Frontal cortex (tissue), 4 donors: Measurements from ENCODE around the gene TCF7L2. TPM values are rescaled to one million over a fixed set of nuclear protein-coding genes. Genes with fewer than 3 reads are reported as not detected.

ENCODE experiments used
- DNase-seq, 2 donors: peaks; one replicate each; pipeline ENCODE4 v3.0.0; 2012; ENCODE audit warnings: low spot score in 2 of 2
- FAIRE-seq: peaks from 2 replicates; lab custom pipeline; 2012; peaks lifted over from hg19 to GRCh38; lab: Jason Lieb, UNC
- total RNA-seq: library from RNA; depleted of rRNA; stranded (reverse); fragments of >200 nt; gene quantifications from one replicate; pipeline ENCODE4 v1.2.3, GENCODE V29; 2014
- donor health status: control.
- donor health status: control.
- donor health status: control.

Gene TCF7L2
- total RNA-seq, 1 donor from 2014 or later, result 0.82 TPM

GRCh38 chr10:112988839-112989406, 38.9 kb downstream of the TCF7L2 start:
- no peak for FAIRE-seq
- no peak for DNase-seq

- no peak for DNase-seq
- no peak for FAIRE-seq
Observed at GRCh38 chr10:112989826-112990225, 39.8 kb downstream of the TCF7L2 start.

- FAIRE-seq (no peak), DNase-seq (no peak)
Observed at GRCh38 chr10:112990271-112990670, 40.2 kb downstream of the TCF7L2 start.

GRCh38 chr10:112991888-112992491, 41.9 kb downstream of the TCF7L2 start:
- FAIRE-seq (no peak), DNase-seq (no peak)

GRCh38 chr10:112996462-112996861, 46.4 kb downstream of the TCF7L2 start:
- FAIRE-seq (no peak), DNase-seq (no peak)

- FAIRE-seq, result no peak
- DNase-seq, result no peak
Observed at GRCh38 chr10:112999102-112999501, 49.1 kb downstream of the TCF7L2 start.

- DNase-seq (no peak), FAIRE-seq (no peak)
Observed at GRCh38 chr10:113000442-113000841, 50.4 kb downstream of the TCF7L2 start.

GRCh38 chr10:113000876-113001598, 51.0 kb downstream of the TCF7L2 start:
- DNase-seq, result no peak
- FAIRE-seq, result no peak

GRCh38 chr10:113001599-113002448, 51.8 kb downstream of the TCF7L2 start:
- FAIRE-seq, result no peak
- no peak for DNase-seq

GRCh38 chr10:113002449-113002777, 52.4 kb downstream of the TCF7L2 start:
- DNase-seq (no peak), FAIRE-seq (no peak)

GRCh38 chr10:113003052-113003451, 53.0 kb downstream of the TCF7L2 start:
- DNase-seq, result peak in 1 of 2 donors; percentile 37
- FAIRE-seq, result peak; percentile 85

GRCh38 chr10:113004069-113004618, 54.1 kb downstream of the TCF7L2 start:
- no peak for DNase-seq
- FAIRE-seq, result no peak

GRCh38 chr10:113005380-113005779, 55.3 kb downstream of the TCF7L2 start:
- DNase-seq (no peak), FAIRE-seq (no peak)

GRCh38 chr10:113006656-113007342, 56.8 kb downstream of the TCF7L2 start:
- FAIRE-seq (no peak), DNase-seq (no peak)

GRCh38 chr10:113007343-113007771, 57.3 kb downstream of the TCF7L2 start:
- FAIRE-seq, result no peak
- DNase-seq, result no peak

- no peak for DNase-seq
- FAIRE-seq, result no peak
Observed at GRCh38 chr10:113007821-113008220, 57.8 kb downstream of the TCF7L2 start.

- no peak for FAIRE-seq
- no peak for DNase-seq
Observed at GRCh38 chr10:113011592-113012374, 61.7 kb downstream of the TCF7L2 start.

GRCh38 chr10:113015201-113015600, 65.2 kb downstream of the TCF7L2 start:
- no peak for FAIRE-seq
- DNase-seq, result no peak

- DNase-seq, result no peak
- FAIRE-seq, result no peak
Observed at GRCh38 chr10:113017376-113017775, 67.3 kb downstream of the TCF7L2 start.
